Stimulated activated CD4-positive, alpha-beta T cell treated with anti-CD3 and anti-CD28 coated beads, Interleukin-12 subunit alpha, Interleukin-12 subunit beta, amount 100 ng/mL, for 24 hours (primary cell): ENCODE results near the gene HNRNPL.
"Not testable (repeated sequence)": the region's sequence is repeated elsewhere in the genome, so short reads cannot be mapped to it uniquely, and the experiment has no call there.

Source experiments
- DNase-seq, 2 experiments: peaks; one replicate each; pipeline ENCODE4 v3.0.0-alpha.2; 2020; ENCODE audit warnings: low read depth in 2 of 2

The HNRNPL gene

DNA sequence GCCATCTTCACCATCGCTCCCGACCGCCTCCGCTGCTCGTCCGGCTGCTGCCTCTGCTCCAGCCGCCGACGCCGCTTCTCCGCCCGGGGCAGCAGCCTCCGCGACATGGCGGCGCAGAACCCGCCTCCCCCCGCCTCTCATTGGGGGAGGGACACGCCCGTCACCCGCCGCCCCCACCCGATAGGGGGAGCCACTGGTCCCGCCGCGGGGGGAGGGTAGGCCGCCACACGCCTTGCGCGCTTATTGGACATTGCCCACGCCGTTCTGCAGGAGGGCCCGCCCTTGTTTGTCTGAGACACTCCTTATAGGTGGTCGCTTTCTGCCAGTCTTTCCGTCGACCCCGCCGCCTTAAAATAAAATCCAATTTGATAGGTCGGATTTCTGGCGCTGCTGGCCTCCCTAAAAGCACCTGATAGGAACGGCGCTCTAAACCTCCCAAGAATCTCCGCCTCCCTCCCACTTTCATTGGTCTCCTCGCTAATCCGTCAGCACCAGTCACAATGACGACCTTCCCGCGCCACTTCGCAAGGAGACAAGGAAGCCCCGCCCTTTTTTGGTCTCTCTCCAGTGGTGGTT is at the start of gene HNRNPL:
Gene HNRNPL, minus strand, starts transcription at position 127 of the 576 bp plus-strand sequence. Its CDS starts 20 bp downstream, at position 107.
- peak; percentile 98 to 99 for DNase-seq

DNA sequence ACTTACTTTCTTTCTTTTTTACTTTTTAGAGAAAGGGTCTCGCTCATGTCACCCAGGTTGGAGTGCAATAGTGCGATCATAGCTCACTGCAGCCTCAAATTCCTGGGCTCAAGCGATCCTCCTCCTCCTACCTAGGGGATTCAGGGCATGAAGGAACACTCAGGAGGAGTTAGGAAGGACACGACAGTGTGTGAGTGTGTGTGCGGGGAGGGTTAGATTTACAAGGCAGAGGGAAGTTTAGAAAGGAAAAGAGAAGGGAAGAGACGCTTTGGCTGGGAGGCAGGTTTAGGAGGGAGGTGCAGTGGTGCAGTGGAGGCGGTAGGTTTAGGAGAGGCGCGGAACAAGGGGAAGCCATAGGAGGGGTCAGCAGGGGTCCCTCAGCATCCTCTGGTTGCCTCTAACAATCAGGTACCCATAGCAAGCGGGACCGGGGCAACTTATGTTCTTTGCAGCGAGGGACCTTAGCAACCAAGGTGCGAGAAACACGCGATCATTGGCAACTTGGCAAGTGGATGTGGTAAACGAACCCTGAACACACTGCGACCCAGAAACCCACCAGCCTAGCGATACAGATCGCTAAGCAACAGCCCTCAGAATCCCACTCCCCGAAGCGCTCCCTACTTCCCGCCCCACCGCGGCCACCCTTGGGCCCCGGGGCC is 49.1 kb upstream of the HNRNPL start:
- DNase-seq: no peak

DNA sequence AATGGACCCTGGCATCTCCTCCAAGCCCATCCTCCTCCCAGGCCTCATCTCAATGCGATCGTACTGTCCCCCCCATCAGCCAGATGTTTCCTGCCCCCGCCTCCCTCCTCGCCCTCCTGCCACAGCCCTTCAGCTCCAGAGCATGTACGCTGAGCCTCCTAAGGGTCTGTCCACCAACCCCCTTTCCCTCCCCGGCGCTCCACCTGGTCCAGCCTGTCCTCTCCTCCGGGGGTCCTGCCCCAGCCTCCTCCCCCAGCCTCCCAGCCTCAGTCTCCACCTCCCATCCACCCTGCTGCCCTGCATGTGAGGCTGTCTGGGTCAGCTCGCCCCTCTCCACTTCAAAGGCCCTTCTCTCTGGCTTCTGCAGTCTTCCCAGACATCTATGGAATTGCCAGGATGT is 45.2 kb upstream of the HNRNPL start:
- no peak for DNase-seq

DNA sequence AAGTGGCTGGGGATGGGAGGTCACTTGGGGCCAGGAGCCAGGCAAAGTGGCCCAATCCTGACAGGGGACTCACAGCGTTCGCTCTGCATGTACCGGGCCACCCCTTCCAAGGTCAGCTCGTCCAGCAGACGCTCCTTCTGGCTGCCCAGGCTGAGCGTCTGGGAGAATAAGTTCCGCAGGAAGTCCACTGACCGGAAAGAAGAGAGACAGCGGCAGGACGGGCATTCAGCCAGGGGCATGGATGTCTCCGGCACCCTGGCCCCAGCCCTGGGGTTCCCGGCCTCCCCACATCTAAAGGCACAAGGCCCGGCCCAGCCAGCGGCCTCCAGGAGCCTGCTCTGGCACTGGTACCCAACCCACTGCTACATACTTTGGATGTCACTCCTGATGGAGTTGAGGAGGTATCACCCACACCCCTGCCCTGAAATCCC is 43.6 kb upstream of the HNRNPL start:
- no peak for DNase-seq

DNA sequence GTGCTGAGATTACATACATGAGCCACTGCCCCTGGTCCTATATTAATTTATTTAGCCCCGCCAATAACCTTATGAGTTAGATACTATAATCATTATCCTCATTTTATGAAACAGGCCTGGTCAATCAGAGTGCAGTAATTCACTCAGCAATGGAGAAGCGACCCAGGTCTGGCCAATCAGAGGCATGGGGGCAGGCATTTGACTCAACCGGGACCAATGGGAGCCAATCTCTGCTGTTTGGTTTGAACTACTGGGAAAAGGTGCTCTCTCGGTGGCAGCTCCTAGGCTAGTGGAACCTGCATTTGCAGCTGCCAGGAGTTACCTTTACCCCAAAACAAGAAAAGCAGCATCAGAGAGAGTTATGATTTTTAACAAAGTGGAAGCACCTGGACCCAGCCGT is 43.1 kb upstream of the HNRNPL start:
- no peak for DNase-seq

DNA sequence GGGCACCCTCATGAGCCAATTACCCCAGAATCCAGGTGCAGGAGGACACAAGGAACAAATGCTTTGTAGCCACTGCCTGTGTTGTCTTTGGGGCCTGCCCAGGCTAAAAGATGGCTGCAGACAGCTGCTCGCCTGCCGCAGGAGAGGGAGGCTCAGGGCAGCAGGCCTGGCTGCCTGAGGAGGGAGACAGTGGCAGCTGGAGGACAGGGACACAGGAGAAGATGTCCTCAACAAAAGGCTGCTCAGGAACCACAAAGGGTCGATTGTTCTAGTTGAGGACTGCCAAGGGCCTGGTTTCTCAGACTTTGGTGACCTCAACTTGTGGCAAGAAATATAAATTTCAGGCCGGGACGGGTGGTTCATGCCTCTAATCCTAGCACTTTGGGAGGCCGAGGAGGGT is 42.0 kb upstream of the HNRNPL start:
- no peak for DNase-seq

DNA sequence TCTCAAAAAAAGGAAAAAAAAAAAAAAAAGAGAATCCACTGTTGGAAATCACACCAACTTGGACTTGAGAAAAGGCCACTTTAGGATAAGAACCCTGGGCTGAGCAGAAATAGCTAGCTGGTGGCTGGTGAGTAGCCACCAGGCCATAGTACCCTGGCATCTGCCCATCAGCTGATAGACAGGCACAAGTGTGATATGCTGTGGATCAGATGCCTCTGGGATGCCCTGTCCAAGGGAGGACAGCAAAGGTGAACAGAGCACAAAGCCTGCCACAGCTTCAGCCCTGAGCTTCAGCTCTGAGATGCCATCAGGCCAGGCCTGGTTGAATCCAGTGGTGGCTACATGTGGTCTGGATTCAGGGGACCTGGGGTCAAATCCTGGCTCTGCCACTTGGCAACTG is 40.9 kb upstream of the HNRNPL start:
- DNase-seq: no peak

DNA sequence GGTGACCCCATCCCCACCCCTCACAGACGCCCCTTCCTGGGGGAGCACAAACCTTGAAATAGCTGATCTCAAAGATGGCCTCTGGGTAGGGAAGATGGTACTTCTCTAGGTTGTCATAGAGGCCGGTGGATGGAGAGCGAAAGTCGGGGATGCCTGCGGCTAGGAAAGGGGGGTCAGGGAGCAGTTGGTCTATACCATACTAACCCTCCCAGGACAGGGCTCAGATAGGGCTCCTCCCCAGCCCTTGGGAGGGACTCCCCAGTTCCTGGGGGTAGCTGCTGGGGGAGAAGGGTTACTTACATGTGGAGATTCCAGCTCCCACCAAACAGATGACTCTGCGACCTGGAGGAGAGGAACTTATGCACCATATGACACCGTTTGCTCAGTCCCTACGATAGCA is 40.0 kb upstream of the HNRNPL start:
- no peak for DNase-seq

DNA sequence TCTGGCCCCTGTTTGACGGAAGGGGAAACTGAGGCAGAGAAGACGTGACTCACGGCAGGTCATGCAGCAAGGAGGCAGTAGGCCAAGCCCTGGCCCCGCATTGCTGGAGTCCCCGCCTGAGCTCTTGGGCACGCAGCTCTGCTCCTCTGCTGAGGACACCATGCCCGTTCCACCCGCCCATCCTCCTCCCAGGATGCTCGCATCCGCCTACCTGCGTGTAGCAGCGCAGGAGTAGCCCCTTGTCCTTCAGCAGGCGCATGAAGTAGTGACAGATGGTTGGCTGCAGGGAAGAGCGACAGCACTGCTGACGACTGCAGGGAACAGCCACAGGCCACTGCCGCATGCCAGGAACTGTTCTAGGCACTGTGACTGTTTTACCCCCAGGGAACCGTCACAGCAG is 39.1 kb upstream of the HNRNPL start:
- no peak for DNase-seq

DNA sequence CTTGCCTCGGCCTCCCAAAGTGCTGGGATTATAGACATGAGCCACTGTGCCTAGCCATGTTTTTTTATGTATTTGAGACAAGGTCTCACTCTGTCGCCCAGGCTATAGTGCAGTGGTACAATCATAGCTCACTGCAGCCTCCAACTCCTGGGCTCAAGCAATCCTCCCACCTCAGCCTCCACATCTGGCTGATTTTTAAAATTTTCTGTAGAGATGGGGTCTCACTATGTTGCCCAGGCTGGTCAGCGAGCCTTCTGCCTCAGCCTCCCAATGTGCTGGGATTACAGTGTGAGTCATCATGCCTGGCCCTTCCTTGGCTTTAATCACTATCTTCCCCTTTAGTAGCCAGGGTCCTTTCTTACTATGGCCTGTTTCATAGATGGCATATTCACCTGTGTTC is 34.9 kb upstream of the HNRNPL start:
- DNase-seq: not testable (repeated sequence)

DNA sequence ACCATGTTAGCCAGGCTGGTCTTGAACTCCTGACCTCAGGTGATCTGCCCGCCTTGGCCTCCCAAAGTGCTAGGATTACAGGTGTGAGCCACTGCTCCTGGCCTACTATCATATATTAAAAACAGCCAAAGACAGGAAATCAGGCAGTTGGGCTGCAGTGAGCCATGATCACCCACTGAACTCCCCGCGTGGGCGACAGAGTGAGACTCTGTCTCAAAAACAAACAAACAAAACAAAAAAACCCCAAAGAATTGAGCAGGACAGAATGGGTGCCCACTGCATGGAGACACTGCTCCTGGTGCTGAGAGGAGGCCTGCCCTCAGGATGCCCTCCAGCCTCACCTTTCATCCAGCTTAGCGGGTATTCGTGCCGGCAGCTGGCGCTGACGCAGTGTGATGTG is 33.5 kb upstream of the HNRNPL start:
- no peak for DNase-seq

DNA sequence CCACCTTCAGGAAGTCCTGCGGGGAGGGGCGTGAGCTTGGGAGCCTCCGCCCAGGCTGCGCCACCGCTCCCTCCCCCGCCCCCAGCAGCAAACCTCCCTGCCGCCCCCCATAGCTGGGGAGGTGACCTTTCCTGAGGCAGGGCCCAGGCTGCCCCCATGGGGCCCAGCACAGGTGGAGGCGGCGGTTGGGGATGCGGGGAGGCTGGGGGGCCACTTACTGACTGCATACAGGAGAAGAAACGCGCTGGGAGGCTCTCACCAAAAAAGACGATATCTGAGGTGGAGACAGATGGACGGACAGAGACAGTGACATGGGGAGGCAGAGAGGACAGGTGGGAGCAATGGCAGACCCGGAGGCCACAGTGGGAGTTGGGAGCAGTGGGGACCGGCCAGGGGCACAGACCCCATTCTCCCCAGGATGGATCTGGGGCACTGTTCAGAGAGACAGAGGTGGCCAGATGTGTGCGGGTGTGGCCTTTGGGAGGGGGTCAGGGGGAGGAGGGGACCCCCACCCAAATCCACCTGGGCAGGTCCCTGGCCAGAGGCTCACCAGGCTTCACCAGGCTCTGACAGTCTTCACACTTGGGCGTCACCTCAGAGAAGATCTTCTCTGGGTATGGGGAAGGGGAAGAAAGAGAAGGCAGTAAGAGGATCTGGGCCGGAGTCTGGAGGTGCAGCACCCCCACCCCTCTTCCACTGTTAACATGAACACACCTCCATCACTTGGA is 31.3 kb upstream of the HNRNPL start:
- DNase-seq: no peak

DNA sequence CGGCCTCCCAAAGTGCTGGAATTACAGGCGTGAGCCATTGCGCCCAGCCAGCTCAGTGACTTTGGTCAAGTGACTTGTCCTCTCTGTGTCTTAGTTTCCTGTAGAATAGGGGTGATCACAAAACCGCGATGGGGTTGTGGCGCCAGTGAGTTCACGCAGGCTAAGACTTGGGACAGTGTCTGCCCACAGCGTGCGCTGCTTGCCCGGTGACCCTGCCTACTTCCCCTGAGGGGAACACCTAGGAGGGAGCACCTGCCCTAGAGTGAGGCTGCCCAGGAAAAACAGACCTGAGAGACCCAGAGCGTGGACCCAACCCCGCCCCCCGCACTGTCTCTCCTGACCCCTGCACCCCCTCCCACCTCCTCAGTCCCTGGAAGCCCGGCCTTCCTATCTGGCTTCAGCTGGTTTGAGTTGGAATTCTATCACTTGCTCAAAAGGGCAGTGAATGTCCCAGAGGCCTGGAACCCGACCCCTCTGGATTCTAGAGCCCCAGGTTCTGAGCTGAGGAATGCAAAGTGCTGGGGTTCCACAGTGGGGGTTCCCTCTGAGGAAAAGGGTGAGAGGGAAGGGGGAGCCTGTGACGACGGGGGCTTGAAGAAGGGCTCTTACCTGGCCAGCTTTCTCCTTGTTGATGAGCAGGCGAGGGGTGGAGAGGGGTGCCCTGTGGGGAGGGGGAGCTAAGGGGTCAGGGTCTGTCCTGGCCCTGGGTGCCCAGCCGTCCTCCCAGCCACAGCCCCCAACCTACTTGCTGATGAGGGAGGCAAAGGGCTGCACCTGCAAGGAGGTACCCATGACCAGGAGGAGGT is 30.5 kb upstream of the HNRNPL start:
- no peak for DNase-seq

DNA sequence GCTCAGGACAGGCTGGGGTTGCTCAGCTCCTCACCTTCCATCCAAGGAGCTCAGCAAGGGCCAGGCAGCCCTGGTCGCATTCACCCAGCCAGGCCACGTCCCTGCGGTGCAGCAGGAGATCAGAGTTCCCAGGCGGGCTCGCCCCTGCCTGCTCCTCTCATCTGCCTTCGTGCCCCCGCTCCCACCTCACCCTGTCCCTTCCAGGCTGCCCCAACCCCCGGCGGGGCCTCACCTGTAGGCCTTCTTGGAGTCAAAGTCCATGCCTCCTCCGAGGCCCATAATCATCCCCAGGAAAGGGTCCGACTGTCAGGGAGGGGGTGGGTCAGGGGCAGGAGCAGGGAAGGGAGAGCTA is 29.6 kb upstream of the HNRNPL start:
- no peak for DNase-seq

DNA sequence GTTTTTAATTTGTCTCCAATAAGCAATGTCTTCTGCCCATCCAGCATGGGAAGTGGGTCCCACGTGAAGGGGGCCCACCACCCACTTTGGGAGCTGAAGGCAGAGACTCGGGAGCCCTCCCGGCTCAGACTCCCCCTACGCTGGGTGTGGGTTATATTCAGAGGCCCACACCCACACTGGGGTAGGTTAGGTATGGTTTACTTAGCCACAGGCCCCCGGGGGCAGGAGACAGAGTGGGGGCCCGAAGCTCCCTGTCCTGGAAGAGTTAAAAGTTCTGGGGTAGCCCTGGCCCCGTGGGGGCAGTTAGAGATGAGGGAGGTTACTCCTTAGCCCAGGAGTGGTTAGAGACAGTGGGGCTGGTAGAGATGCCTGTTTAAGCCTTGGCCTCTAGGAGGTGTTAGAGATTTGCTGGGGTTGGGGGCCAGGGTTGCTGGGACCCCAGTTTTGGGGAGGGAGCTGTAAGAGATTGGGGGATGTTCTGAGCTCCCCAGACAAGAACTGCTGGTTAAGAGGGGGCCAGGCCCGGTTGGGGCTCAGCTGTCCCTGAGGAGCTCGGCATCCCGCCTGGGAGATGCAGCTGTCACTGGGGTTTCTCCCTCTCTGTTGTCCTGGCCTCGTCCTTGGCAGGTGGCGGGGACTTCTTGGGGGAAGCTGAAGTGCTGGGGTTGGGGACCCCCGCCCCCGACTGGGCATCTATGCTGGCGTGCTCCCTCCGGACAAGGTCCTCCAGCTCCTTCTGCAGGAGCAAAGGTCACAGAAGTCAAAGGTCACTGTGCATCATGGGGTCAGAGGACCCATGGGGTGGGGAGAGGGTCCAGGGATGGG is 29.0 kb upstream of the HNRNPL start:
- DNase-seq: no peak

DNA sequence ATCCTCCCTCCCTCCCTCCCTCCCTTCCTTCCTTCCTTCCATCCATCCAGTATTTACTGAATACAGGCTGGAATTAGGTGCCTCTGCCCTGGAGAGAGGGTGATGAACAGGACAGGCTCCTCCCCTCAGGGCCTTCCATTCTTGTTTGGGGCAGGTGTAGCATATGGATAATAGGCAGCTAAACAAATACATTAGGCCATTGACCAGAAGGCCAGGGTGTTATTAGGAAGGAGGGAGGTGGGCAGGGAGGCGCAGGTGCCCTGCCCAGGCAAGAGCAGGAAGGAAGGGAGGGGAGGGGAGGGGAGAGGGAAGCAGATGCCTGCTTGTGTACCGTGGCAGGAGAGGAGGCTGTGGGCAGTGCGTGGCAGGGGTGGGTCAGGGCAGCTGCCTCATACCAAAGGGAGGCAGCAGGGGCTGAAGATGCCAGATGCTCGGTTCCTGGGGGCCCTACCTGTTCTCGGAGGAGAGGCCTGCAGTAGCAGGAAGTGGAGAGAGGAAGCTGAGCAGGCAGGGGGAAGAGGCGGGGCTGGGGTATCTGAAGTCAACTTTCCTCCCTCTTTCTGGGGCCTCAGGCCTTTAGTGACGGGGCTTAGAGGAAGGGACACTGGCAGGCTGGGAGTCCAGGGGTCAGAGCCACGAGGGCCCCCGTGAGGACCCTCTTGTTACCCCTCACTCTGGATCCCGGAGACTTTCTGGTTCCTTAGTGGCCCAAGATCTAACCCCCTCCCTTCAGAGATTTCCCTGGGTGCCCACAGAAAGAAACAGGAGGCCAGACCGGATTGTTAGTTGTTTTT is 28.2 kb upstream of the HNRNPL start, which contains the start of gene RINL:
Gene RINL, minus strand, starts transcription at position 495 of the 794 bp plus-strand sequence. CDS start 1,533 bp downstream, outside the sequence.
- peak; percentile 40 to 61 for DNase-seq

DNA sequence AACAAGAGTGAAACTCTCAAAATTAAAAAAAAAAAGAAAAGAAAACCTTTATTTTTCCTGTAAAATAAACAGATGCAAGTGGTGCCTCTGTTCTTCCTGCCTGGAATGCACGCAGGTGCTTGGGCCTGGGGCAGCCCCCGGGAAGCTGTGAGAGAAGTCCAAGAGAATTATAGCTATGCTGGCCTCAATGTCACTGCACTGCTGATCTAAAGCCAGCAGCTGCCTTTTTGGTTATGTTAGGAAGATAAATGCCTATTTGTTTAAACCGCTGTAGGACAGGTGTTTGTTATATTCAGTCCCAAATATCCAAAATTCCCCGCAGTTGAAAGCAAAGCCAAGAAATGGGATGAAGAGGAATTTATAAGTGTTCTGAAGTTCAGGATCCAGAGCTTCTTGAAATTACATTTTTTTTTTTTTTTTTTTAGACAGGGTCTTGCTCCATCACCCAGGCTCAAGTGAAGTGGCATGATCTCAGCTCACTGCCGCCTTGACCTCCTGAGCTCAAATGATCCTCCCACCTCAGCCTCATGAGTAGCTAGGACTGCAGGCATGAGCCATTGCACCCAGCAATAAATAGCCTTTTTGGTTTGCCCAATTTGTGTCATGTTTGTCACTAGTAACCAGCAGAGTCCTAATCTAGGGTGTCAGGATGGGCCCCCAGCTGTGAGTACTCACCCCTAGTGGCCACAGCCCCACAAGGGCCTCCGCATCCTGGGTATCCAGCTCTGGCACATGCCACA is 26.0 kb upstream of the HNRNPL start:
- DNase-seq: no peak

DNA sequence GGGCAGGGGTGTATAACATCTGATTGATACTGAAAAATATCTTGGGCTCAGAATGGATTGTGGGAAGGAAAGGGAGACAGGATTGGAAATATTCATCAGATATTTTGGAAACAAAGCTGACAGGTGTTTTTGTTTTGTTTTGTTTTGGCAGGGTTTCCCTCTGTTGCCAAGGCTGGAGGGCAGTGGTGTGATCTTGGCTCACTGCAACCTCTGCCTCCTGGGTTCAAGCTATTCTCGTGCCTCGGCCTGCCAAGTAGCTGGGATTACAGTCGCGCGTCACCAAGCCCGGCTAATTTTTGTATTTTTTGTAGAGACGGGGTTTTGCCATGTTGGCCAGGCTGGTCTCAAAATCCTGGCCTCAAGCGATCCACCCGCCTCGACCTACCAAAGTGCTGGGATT is 23.6 kb upstream of the HNRNPL start:
- DNase-seq: not testable (repeated sequence)

DNA sequence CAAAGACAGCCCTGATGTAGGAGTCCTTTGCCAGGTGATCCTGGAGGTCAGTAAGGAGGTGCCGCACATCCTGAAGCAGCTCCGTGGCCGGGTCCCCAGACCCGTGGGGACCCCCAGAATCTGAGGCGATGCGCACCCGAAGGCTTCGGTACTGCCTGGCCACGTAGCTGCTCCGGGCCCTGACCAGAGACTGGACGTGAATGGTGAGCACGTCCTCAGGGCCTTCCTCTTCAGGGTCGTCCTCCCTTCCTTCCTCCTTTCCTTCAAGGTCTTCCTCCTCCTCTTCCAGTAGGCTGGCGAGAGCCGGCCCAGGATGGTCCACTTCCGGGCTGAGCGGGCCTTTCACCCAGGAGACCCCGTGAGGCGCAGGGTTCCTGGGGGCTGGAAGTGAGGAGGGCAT is 20.8 kb upstream of the HNRNPL start:
- DNase-seq: no peak
